ENCODE data around the gene HECTD4.

The HECTD4 gene

GRCh38 chr12:112117685-112118084 lies 264.5 kb downstream of the HECTD4 start:
- peak; percentile 45 for DNase-seq (ENCODE audit: low read depth)

GRCh38 chr12:112116232-112117060 lies 265.8 kb downstream of the HECTD4 start:
- peak; percentile 56 for DNase-seq (ENCODE audit: low read depth)

- no peak for DNase-seq (ENCODE audit: low read depth)
Observed at GRCh38 chr12:112115259-112116045, 266.8 kb downstream of the HECTD4 start.

DNA sequence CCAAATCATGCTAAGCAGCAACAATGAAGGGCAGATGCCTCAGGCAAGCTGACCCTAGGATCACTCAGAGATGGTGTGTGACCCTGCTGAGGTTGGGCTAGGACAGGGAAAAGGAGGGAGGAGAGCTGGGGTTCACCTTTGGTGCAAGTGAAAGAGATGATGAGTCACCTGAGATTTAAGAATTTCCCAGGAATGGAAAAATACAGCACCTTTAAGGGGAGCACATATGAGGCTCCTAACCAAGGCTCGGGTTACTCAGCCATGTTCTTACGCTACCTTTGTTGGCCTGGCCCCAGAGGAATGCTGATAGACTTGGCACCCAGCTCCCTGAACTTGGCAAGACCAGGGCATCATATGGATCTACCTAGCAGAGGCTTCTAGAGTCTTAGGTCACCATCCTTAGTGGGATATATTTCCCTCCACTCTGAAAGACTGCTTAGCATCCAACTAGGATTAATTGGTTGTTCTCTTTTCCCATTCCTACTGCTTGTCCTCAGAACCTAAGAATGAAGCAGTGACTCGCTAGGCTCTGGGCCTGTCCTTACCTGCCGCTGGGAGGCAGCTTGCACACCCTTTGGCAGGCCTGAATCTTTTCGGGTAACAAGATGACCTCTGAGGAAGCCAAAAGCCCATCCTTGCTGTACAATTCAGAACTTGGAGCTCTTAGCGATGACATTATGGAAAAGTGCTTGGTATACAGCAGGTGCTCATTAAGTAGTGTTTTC lies 269.7 kb downstream of the HECTD4 start:
- no peak for DNase-seq (ENCODE audit: low read depth)

GRCh38 chr12:112111931-112112330 lies 270.3 kb downstream of the HECTD4 start:
- peak; percentile 32 for DNase-seq (ENCODE audit: low read depth)

- peak; percentile 25 for DNase-seq (ENCODE audit: low read depth)
Observed at GRCh38 chr12:112110787-112111662, 271.2 kb downstream of the HECTD4 start.
